ENCODE data around the gene PKD2L1. TPM values are rescaled to one million over a fixed set of nuclear protein-coding genes. Genes with fewer than 3 reads are reported as not detected.
"Not testable (repeated sequence)": the region's sequence is repeated elsewhere in the genome, so short reads cannot be mapped to it uniquely, and the experiment has no call there.

The PKD2L1 gene
- total RNA-seq, 1 donor from 2014 or later: not detected

DNA sequence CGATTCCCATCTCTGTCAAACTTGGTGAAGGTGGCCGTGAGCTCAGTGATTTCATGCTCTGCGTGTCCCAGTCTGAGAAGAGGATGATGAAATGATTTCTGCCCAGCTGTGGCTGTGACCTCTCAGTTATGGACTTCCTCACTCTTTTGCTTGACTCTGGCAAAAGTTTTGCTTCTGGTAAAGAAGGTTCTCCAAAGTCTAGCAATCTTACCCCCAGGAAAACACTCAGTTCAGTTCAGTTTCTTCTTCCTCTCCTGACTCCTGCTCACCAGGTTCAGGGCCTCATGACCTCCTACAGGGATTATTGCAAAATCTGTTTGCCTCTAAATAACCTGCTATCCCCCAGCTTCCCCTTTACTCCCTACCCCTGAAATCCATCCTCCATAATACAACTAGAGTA, 38.7 kb downstream of the PKD2L1 start:
- FAIRE-seq (no peak), DNase-seq (ENCODE audit: low spot score in 2 of 2) (no peak)

GRCh38 chr10:100289641-100290040, 40.4 kb downstream of the PKD2L1 start:
- FAIRE-seq: no peak
- no peak for DNase-seq (ENCODE audit: low spot score in 2 of 2)

DNA sequence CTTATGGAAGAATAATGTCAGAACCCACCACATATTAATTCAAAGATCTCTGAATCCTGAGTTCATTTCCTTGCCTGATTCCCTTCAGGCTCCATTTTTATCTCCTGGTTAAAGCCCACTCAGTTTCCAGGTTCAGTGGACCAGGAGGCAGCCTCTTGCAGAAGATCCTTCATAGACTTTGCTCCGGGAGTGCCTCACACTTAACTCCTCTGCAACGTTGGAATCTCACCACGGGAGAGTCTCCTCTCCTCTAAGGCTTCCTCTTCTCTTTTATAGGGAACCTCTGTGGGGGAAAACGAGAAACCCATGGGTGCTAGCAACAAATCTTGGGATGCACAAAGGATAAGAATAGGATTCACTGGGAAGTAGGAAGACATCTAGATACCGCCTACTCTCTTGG, 41.8 kb downstream of the PKD2L1 start:
- no peak for FAIRE-seq

DNA sequence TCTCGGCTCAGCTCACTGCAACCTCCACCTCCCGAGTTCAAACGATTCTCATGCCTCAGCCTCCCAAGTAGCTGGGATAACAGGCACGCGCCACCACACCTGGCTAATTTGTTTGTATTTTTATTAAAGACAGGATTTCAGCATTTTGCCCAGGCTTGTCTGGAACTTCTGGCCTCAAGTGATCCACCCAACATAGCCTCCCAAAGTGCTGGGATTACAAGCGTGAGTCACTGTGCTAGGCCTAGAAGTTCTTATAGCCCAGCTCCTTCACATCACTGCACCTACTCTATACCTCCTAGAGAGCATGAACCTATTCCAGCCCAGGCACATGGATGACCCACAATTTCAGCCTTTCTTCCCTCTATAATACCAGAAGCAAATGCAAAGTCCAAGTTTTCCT, 42.3 kb downstream of the PKD2L1 start:
- DNase-seq (ENCODE audit: low spot score in 2 of 2) (no peak), FAIRE-seq (no peak)

More for the DNA sequence above, 41.8 kb downstream of the PKD2L1 start:
- no peak for DNase-seq (ENCODE audit: low spot score in 2 of 2)

DNA sequence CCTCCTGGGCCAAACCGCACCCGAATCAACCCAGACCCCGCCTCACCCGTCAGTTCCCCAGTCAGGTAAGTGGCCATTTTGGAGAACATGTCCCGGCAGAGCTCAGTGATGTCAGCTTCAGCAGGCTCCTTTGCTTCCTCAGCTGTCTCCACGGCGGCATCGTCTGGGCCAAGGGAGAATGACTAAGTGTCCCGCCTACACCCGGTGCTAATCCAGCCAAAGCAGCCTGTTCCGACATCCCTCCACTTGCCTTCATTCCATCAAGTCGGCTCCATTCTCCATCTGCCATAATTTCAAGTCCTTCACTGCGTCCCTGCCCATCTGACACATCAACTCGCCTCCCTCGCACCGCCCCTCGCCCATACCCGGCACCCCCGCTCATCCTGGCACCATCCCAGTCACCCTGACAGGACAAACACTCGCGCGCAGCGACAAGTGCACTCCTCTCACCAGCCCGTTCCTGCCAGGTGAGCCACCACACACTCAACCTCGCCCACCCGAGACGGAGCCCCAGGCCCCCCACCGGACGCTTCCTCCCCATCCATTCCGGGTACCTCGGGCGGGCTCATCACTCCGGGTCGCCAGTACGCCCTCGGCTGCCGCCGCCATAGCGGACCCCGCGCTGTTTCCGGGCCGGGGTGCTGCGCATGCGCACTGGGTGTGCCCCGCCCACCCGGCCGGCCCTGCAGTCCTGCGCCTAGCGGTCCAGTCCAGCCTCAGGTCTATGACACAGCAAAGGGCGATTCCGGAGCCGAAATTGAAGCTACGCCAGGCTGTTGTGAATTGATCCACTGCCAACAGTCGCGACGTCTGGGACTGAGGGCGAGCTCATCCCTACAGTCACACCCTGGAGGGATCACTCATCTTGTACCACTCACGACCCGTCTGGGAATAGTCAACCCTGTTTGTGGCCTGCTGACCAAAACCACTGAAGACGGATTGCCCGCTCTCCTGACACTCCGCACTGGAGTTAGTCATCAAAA, 43.7 kb downstream of the PKD2L1 start, which contains the start of gene BLOC1S2:
Gene BLOC1S2 (minus strand): TSS at position 630 of the 983 bp plus-strand sequence. CDS start 21 bp downstream, at position 609.
- FAIRE-seq (no peak), DNase-seq (ENCODE audit: low spot score in 2 of 2) (peak; percentile 90 to 91)

GRCh38 chr10:100285326-100285725, 44.7 kb downstream of the PKD2L1 start:
- not testable (repeated sequence) for DNase-seq (ENCODE audit: low spot score in 2 of 2); FAIRE-seq

GRCh38 chr10:100282907-100283306, 47.1 kb downstream of the PKD2L1 start:
- no peak for DNase-seq (ENCODE audit: low spot score in 2 of 2)
- no peak for FAIRE-seq

GRCh38 chr10:100276971-100277370, 53.1 kb downstream of the PKD2L1 start:
- not testable (repeated sequence) for DNase-seq (ENCODE audit: low spot score in 2 of 2); FAIRE-seq

GRCh38 chr10:100267239-100268104, 62.6 kb downstream of the PKD2L1 start, which contains the start of gene CWF19L1:
CWF19L1 (minus strand) TSS chr10:100267638; CDS start chr10:100267593, 45 bp downstream.
- FAIRE-seq (no peak), DNase-seq (ENCODE audit: low spot score in 2 of 2) (peak; percentile 64 to 74)

DNA sequence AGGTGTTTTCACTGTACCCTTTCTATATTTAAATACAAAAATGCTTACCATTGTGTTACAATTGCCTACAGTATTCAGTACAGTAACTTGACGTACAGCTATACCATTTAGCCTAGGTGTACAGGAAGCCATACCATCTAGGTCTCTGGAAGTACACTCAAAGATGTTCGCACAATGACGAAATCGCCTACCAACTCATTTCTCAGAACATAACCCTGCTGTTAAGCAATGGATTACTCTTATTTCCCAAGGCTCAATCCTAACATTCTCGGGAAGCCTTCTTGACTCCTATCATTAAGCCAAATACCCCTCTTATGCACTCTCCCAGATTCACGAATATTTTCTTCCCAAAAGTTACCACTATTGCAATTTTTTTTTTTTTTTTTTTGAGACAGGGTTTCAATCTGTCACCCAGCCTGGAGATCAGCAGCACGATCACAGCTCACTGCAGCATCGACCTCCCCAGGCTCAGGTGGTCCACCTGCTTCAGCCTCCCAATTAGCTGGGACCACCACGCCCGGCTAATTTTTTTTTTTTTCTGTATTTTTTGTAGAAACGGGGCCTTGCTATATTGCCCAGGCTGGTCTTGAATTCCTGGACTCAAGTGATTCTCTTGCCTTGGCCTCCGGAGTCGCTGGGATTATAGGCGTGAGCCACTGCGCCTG, 64.1 kb downstream of the PKD2L1 start:
- no peak for DNase-seq (ENCODE audit: low spot score in 2 of 2)
- FAIRE-seq: no peak

GRCh38 chr10:100254191-100254590, 75.8 kb downstream of the PKD2L1 start:
- FAIRE-seq (no peak), DNase-seq (ENCODE audit: low spot score in 2 of 2) (no peak)

- FAIRE-seq: no peak
- DNase-seq (ENCODE audit: low spot score in 2 of 2): no peak
Measured at GRCh38 chr10:100253041-100253440, 77.0 kb downstream of the PKD2L1 start.

- no peak for FAIRE-seq
Measured at GRCh38 chr10:100248820-100249219, 81.2 kb downstream of the PKD2L1 start.

DNA sequence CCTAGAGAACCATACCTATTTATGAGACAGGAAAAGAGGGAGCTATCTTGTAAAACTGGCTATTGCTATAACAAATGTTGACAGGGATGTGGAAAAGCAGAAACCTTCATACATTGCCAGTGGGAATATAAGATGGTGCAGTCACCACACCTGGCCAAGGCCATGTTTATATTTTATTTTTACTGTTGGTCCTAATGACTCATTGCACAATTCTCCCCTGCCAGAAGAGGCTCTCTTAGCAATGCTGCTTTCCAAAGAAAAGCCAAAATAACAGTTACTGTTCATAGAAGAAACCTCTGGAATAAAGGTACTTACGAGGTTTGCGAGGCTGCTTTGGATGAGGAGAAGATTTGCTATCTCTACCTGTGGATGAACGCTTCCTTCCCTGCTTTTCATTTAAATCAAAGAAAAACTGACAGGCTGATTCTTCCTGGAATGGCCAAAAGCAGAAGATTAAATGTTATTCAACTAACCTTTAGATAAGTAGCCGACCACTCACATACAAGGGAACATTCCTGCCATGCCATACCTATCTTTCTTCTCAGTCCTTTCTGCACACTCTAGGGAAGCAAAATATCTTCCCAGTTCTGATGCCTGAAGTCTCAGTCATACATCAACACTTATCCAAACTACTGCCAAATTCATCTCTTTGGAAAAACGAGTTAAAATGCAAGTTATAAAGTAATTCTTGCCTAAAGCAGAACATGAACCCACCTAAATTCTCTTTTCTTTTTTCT, 84.4 kb downstream of the PKD2L1 start:
- DNase-seq (ENCODE audit: low spot score in 2 of 2) (no peak), FAIRE-seq (no peak)

More at GRCh38 chr10:100248820-100249219, 81.2 kb downstream of the PKD2L1 start:
- no peak for DNase-seq (ENCODE audit: low spot score in 2 of 2)

DNA sequence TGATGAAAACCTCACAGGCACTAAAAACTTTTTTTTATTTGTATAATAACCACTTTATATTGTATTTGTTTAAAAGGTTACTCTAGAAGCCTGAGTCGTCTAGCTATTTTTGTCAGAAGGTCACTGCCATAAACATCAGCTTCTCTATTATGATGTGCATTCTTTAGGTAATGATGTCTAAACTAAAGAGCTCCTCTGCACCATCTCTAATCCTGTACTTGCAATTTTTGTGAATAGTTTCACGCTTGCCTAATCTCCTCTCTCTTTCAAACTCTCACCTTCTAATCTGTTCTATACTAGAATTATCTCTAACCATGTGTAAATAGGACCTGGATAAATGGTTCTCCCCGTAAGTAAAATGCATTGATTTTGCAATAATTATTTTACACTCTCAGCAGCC, 90.2 kb downstream of the PKD2L1 start:
- FAIRE-seq (no peak), DNase-seq (ENCODE audit: low spot score in 2 of 2) (no peak)

- FAIRE-seq (no peak), DNase-seq (ENCODE audit: low spot score in 2 of 2) (no peak)
Measured at GRCh38 chr10:100238429-100238828, 91.6 kb downstream of the PKD2L1 start.

Data from frontal cortex (tissue), 4 donors.